Muscle of leg (tissue), 11 donors: ENCODE results near the gene ANGPTL3. TPM values are rescaled to one million over a fixed set of nuclear protein-coding genes. Genes with fewer than 3 reads are reported as not detected.
"Not testable (repeated sequence)": the region's sequence is repeated elsewhere in the genome, so short reads cannot be mapped to it uniquely, and the experiment has no call there.

ENCODE experiments used
- DNase-seq: peaks from one replicate; pipeline ENCODE4 v3.0.0; 2013
- H3K27ac ChIP-seq: one replicate; pipeline ENCODE4 v1.5.1; 2013; ENCODE audit warnings: mild to moderate bottlenecking, low read length, control low read depth
- H3K27me3 ChIP-seq: one replicate; pipeline ENCODE4 v1.6.1; 2013; ENCODE audit warnings: low read length; ENCODE audit not compliant: control insufficient read depth, insufficient read depth
- H3K36me3 ChIP-seq: one replicate; pipeline ENCODE4 v1.6.1; 2013; ENCODE audit warnings: low read length; ENCODE audit not compliant: control insufficient read depth, insufficient read depth
- H3K4me1 ChIP-seq: one replicate; pipeline ENCODE4 v1.6.1; 2013; ENCODE audit warnings: low read length; ENCODE audit not compliant: control insufficient read depth, insufficient read depth
- H3K4me3 ChIP-seq: one replicate; pipeline ENCODE4 v1.5.1; 2013; ENCODE audit warnings: low read length, control low read depth
- H3K9me3 ChIP-seq: replicated peaks from 2 replicates; pipeline ENCODE4 v1.6.1; 2013; ENCODE audit warnings: low read depth, low read length; ENCODE audit not compliant: control insufficient read depth
- WGBS: methylation state at CpG from one replicate; pipeline ENCODE4 v1.1.5; 2013; ENCODE audit warnings: missing lambda C conversion rate; ENCODE audit not compliant: insufficient coverage; 5-methylcytosine and 5-hydroxymethylcytosine counted together
- polyA plus RNA-seq, 8 donors: library from polyadenylated mRNA; unstranded; fragments of 120-200 nt; gene quantifications; one replicate each; pipeline versions ENCODE4 v1.2.1 to v1.2.3, GENCODE V29; 2013; ENCODE audit warnings: inconsistent platforms in 1 of 8, low replicate concordance in 1 of 8; ENCODE audit not compliant: insufficient read length in 8 of 8, insufficient read depth in 1 of 8
- total RNA-seq: library from RNA; stranded (reverse); fragments of 120-200 nt; gene quantifications from one replicate; pipeline ENCODE4 v1.2.4, GENCODE V29; 2013

ANGPTL3 gene
- total and polyA plus RNA-seq, 9 donors, result 0.04 to 0.95 (median 0.15) TPM; not detected in 1

DNA sequence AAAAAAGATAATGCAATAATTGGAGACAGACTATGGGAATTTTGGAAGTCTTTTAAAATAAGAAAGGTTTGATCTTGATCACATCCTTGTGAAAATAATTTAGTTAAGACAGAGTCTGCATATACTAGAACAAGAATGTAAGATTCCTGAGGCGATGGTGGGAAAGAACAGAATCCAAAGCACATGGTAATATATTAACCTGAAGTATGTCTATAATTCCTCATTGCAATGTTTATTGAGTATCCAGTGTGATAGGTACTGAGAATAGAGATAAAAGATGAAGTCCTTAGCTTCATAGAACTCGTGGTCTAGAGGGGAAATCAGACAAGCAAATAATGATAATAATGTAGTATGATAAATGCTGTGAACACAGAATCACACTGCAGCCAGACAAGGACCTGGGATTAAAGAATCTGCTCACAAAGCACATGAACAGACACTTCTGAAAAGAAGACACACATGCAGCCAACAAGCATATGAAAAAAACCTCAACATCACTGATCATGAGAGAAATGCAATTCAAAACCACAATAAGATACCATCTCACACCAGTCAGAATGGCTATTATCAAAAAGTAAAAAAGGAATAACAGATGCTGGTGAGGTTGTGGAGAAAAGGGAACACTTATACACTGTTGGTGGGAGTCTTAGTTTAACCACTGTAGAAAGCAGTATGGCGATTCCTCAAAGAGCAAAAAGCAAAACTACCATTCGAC lies 6.9 kb upstream of the ANGPTL3 start:
- no peaks in the 10 kb centered on the region for H3K36me3 ChIP-seq
- no peak overlapping the region for H3K27ac ChIP-seq
- H3K4me1 ChIP-seq, result no peaks in the 10 kb centered on the region
- H3K27me3 ChIP-seq, result no peaks in the 10 kb centered on the region
- no peak for DNase-seq
- H3K9me3 ChIP-seq, result no peaks in the 10 kb centered on the region
- WGBS, result no CpG with 5 or more reads among the region's 4 CpGs
- no peak overlapping the region for H3K4me3 ChIP-seq

DNA sequence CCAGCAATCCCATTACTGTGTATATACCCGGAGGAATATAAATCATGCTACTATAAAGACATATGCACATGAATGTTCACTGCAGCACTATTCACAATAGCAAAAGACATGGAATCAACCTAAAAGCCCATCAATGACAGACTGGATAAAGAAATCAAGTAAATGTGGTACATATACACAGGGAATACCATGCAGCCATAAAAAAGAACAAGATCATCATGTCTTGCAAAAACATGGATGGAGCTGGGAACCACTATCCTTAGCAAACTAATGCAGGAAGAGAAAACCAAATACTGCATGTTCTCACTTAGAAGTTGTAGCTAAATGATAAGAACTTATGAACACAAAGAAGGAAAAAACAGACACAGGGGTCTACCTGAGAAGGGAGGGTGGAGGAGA lies 6.4 kb upstream of the ANGPTL3 start:
- Histone ChIP-seq H3K27ac (no peak overlapping the region), H3K27me3 (no peaks in the 10 kb centered on the region), H3K4me3 (no peak overlapping the region), H3K36me3 (no peaks in the 10 kb centered on the region), H3K9me3 (no peaks in the 10 kb centered on the region), H3K4me1 (no peaks in the 10 kb centered on the region)
- DNase-seq, result no peak
- WGBS, result no CpG with 5 or more reads among the region's 1 CpG

DNA sequence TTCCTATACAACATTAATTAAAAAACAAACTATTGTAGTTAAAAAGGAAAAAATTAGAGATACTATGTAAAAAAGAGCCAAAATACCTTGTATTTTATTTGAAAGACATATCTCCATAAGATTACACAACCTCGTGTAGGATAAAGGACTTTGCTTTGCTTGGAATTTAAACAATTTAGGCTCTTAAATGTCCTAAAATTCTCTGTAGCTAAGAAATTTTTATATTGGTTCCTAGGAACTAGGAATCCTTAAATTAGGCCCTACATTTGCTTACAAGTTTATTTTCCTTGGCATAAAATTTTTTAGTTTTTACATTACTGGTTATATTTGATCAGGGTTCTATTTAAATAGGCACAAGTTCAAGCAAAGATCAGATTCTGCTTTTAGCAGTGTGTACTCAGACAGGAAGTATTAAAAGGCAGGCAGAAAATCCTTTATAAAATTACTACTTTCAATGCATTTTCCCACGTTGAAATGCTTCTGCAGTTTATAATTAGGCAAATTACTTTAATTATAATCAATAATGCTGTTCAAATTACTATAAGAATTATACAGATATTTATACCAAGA lies 3.4 kb upstream of the ANGPTL3 start:
- Histone ChIP-seq H3K27ac (no peak overlapping the region), H3K4me1 (no peaks in the 10 kb centered on the region), H3K36me3 (no peaks in the 10 kb centered on the region), H3K4me3 (no peak overlapping the region), H3K9me3 (no peaks in the 10 kb centered on the region), H3K27me3 (no peaks in the 10 kb centered on the region)
- no CpG with 5 or more reads among the region's 2 CpGs for WGBS
- no peak for DNase-seq

DNA sequence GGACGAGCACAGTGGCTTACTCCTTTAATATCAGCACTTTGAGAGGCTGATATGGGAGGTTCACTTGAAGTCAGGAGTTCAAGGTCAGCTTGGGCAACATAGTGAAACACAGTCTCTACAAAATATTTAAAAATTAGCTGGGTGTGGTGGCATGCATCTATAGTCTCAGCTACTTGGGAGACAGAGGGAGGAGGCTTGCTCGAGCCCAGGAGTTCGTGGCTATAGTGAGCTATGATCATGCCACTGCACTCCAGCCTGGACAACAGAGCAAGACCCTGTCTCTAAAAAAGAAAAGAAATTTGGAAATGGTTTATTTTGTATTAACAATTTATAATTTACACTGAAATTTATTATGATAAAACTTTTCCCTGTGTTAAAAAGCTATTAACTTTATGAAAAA lies 1.7 kb upstream of the ANGPTL3 start:
- H3K4me3 ChIP-seq, result no peak overlapping the region
- no CpG with 5 or more reads among the region's 3 CpGs for WGBS
- no peaks in the 10 kb centered on the region for H3K36me3 ChIP-seq
- H3K4me1 ChIP-seq, result no peaks in the 10 kb centered on the region
- H3K9me3 ChIP-seq, result no peaks in the 10 kb centered on the region
- DNase-seq, result no peak
- no peak overlapping the region for H3K27ac ChIP-seq
- no peaks in the 10 kb centered on the region for H3K27me3 ChIP-seq

DNA sequence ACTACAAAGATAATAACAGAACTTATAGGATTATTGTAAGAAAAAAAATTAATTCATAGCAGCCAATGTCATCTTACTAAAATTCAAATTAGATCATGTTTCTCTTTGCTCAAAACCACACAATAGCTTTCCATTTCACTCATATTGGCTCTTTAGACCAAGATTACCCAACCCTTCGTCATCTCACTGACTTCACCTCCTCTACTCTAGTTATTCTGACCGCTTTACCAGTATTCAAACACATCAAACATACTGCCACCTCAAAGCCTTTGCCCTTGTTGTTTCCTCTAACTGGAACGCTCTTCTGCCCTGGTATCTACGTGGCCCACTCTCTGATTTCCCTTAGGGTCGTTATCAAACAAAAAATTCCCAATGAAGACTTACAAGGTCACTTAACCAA lies 1.7 kb downstream of the ANGPTL3 start:
- no peaks in the 10 kb centered on the region for H3K9me3 ChIP-seq
- H3K36me3 ChIP-seq, result no peaks in the 10 kb centered on the region
- no peak overlapping the region for H3K27ac ChIP-seq
- DNase-seq, result no peak
- H3K4me3 ChIP-seq, result no peak overlapping the region
- no peaks in the 10 kb centered on the region for H3K4me1 ChIP-seq
- H3K27me3 ChIP-seq, result no peaks in the 10 kb centered on the region
- 97% methylated on average over 5 of the region's 5 CpGs for WGBS

DNA sequence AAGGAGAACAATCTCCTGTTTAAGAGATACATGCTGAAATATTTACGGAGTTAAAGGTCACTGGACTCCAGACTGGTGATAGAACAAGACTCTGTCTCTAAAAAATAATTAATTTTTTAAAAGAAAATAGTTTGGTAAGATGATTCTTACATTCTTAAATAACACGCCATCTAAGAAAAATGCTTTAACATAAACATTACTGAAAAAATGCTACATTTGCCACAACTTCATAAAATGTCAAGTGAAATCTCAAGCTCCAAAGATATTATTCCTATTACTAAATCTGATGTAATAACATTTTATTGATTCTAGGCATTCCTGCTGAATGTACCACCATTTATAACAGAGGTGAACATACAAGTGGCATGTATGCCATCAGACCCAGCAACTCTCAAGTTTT lies 4.1 kb downstream of the ANGPTL3 start:
- H3K4me3 ChIP-seq, result no peak overlapping the region
- no CpG with 5 or more reads among the region's 2 CpGs for WGBS
- no peaks in the 10 kb centered on the region for H3K36me3 ChIP-seq
- no peaks in the 10 kb centered on the region for H3K9me3 ChIP-seq
- H3K27ac ChIP-seq, result no peak overlapping the region
- no peaks in the 10 kb centered on the region for H3K4me1 ChIP-seq
- no peaks in the 10 kb centered on the region for H3K27me3 ChIP-seq
- DNase-seq, result no peak

DNA sequence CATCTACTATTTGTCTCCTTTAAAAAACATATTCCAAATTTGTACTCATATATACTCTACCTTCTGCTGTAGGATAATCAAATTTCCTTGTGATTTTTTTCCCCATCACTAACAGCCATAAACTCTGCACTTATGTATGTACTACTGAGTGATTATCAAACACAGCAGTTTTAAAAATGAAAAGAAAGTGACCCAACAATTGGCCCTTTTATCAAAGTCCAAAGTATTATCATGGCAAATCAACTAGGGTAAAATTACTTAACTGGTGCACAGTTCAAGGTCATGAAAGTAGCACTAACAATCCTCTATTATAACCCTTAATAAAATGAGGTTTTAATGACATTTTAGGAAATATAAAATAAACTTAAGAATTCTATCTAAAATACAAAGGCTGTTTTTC lies 11.6 kb downstream of the ANGPTL3 start:
- Histone ChIP-seq H3K4me3 (no peak overlapping the region), H3K9me3 (no peaks in the 10 kb centered on the region), H3K27me3 (no peaks in the 10 kb centered on the region), H3K4me1 (no peaks in the 10 kb centered on the region), H3K27ac (no peak overlapping the region), H3K36me3 (no peaks in the 10 kb centered on the region)
- no peak for DNase-seq

DNA sequence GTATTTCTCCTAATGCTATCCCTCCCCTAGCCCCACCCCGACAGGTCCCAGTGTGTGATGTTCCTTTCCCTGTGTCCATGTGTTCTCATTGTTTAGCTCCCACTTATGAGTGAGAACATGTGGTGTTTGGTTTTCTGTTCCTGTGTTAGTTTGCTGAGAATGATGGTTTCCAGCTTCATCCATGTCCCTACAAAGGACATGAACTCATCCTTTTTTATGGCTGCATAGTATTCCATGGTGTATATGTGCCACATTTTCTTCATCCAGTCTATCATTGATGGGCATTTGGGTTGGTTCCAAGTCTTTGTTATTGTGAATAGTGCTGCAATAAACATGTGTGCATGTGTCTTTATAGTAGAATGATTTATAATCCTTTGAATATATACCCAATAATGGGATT lies 13.3 kb downstream of the ANGPTL3 start:
- not testable (repeated sequence) for H3K4me3 ChIP-seq, H3K36me3 ChIP-seq, H3K4me1 ChIP-seq, H3K27me3 ChIP-seq, DNase-seq, H3K27ac ChIP-seq, H3K9me3 ChIP-seq
- WGBS, result no CpG with 5 or more reads among the region's 1 CpG

DNA sequence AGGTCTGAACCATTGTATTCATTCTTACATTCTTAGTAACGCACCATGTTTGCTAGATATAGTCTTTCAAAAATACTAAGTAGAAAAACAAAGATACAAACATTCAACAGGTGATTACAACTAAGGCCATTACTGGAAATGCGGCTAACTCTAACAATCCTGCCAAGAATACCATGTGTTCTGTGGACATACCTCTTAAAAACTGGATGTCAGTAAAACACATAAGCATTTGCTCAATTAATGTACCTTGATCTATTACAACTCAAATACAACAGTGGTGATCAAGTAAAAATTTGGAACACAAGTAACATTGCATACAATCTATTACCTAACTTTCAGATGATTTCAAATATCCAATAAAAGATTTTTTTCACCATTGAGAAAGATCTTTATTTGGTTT lies 15.4 kb downstream of the ANGPTL3 start:
- Histone ChIP-seq H3K4me1 (no peaks in the 10 kb centered on the region), H3K9me3 (no peaks in the 10 kb centered on the region), H3K4me3 (no peak overlapping the region), H3K36me3 (no peaks in the 10 kb centered on the region), H3K27ac (no peak overlapping the region), H3K27me3 (no peaks in the 10 kb centered on the region)
- no peak for DNase-seq
- WGBS, result no CpG with 5 or more reads among the region's 2 CpGs

DNA sequence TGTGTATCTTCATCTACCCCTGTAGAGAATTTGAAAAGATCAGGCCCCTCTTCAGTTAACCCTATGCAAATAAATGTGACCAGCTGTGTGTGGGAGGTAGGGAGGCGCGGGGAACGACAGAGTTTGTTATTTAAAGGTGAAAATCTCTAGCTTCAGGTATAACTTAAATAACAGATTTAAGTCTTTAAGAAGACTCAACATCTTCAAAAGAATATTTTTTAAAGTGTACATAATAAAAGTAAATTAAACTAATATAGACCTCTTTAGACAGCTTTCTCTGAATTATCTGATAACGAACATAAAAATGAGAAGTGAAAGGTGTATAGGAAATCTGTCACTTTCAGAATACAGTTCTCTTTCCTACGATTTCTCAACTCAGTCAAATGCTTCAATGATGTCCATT lies 16.0 kb downstream of the ANGPTL3 start:
- DNase-seq, result no peak
- no peak overlapping the region for H3K27ac ChIP-seq
- no peak overlapping the region for H3K4me3 ChIP-seq
- H3K9me3 ChIP-seq, result no peaks in the 10 kb centered on the region
- no peaks in the 10 kb centered on the region for H3K27me3 ChIP-seq
- no peaks in the 10 kb centered on the region for H3K4me1 ChIP-seq
- no CpG with 5 or more reads among the region's 5 CpGs for WGBS
- no peaks in the 10 kb centered on the region for H3K36me3 ChIP-seq

DNA sequence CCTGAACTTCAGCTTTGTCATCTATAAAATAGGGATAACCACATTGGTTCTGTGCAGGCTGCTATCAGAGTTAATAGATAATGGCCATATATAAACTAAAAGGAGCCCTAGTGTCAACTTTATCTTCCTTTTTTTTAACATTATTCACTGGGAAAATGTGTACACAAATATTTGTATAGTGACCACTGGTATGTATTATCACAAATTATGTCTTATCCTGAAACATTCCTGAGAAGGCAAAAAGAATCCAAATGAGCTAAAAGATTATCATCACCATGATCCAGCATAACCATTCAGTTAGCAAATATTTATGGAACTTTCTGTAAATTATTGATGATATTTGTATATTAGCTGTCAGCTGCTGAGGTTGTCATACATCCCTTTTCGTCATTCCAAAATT lies 16.6 kb downstream of the ANGPTL3 start:
- Histone ChIP-seq H3K9me3 (no peaks in the 10 kb centered on the region), H3K27ac (no peak overlapping the region), H3K27me3 (no peaks in the 10 kb centered on the region), H3K36me3 (no peaks in the 10 kb centered on the region), H3K4me1 (no peaks in the 10 kb centered on the region), H3K4me3 (no peak overlapping the region)
- DNase-seq, result no peak
- no CpG with 5 or more reads among the region's 1 CpG for WGBS
